Measurements from ENCODE around the gene SDK2. TPM values are rescaled to one million over a fixed set of nuclear protein-coding genes. Genes with fewer than 3 reads are reported as not detected.
A peak's percentile ranks its signal among the peaks of the same experiment; 100 is the strongest.

Gene SDK2
- total RNA-seq, 1 donor: under 0.01 TPM

DNA sequence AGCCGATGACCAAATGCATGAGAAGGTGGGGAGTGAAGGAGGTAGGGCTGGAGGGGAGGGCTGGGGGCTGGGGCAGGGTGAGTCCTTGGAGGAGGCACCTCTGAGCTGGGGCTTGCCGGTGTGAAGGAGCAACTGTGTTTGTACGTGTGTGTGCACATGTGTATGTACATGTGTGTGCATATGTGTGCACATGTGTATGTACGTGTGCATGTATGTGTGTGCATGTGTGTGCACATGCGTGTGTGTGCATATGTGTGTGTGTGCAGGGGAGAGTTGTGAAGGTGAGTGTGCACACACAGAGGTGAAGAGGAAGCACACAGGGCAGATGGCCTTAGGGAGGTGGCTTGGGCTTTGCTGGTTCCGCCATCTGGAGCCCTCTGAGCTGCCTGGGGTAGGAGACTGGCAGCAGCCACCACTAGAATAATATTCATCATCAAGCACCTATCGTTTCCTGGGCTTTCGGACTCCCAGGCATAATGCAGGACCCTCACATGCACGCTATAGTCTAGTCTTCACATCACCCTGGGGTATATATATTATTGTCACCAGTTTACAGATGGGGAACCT is 211.5 kb downstream of the SDK2 start:
- H3K4me3 ChIP-seq (ENCODE audit: low read depth, low read length): no peak overlapping the region
- no peak for DNase-seq (ENCODE audit: low read depth)
- TF ChIP-seq, protein P1, sequence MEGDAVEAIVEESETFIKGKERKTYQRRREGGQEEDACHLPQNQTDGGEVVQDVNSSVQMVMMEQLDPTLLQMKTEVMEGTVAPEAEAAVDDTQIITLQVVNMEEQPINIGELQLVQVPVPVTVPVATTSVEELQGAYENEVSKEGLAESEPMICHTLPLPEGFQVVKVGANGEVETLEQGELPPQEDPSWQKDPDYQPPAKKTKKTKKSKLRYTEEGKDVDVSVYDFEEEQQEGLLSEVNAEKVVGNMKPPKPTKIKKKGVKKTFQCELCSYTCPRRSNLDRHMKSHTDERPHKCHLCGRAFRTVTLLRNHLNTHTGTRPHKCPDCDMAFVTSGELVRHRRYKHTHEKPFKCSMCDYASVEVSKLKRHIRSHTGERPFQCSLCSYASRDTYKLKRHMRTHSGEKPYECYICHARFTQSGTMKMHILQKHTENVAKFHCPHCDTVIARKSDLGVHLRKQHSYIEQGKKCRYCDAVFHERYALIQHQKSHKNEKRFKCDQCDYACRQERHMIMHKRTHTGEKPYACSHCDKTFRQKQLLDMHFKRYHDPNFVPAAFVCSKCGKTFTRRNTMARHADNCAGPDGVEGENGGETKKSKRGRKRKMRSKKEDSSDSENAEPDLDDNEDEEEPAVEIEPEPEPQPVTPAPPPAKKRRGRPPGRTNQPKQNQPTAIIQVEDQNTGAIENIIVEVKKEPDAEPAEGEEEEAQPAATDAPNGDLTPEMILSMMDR (IDR thresholded peaks at IDR 0.05; ENCODE audit: insufficient read depth, low read depth, low read length): no peak

DNA sequence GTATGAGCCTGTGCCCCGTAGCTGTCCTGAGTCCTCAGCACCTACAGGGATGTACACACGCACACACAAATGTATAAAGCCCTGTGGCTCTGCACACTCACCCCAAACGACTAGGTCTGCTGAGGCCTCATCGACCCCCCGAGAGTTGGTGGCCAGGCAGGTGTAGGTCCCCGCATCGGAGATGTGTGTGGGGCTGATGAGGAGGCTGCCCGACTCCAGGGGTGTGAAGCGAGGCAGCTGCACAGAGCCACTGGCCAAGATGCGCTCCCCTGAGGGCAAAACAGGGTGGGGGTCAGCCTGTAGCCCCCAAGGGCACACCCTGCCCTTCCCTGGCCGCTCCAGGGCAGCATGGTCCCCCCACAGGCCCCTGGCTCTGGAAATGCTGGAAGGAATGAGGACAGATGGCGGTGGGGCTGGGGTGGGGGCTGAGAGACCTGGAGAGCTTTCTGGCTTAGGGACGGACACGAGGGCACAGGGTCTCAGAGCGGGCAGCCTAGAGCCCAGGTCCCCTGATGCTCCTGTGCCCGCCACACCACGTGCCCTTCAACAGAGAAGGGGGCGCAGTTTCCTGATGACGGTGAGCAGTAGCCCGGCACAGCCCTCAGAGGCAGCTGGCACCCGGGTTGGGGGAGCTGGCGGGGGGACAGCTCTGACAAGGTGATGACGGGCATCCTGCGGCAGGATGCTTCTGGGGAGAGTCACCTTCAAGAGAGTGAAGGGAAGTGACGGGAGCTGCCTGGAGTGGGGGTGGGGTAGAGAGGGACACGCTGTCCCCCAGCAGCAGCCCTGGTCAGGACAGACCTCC is 212.6 kb downstream of the SDK2 start:
- no peak for DNase-seq (ENCODE audit: low read depth)
- TF ChIP-seq, protein P1 (IDR thresholded peaks at IDR 0.05; ENCODE audit: insufficient read depth, low read depth, low read length): no peak
- H3K4me3 ChIP-seq (ENCODE audit: low read depth, low read length): no peak overlapping the region

DNA sequence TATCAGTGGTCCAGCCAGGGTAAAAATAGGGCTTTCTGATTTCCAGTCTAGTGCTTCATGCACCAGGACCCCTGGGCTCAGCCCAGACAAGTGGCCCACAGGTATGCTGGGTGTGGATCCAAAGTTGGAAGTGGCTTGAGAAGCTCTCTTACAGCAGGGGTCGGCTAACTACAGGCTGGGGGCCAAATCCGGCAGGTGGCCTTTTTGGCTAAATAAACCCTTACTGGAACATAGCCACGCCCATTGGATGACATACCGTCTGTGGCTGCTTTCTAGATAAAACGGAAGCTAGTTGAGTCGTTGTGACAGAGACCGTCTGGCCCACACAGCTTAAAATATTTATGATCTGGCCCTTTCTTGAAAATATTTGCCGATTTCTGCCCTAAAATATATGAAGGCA is 213.4 kb downstream of the SDK2 start:
- peak; percentile 39 for DNase-seq (ENCODE audit: low read depth)
- TF ChIP-seq, protein P1 (IDR thresholded peaks at IDR 0.05; ENCODE audit: insufficient read depth, low read depth, low read length): no peak

DNA sequence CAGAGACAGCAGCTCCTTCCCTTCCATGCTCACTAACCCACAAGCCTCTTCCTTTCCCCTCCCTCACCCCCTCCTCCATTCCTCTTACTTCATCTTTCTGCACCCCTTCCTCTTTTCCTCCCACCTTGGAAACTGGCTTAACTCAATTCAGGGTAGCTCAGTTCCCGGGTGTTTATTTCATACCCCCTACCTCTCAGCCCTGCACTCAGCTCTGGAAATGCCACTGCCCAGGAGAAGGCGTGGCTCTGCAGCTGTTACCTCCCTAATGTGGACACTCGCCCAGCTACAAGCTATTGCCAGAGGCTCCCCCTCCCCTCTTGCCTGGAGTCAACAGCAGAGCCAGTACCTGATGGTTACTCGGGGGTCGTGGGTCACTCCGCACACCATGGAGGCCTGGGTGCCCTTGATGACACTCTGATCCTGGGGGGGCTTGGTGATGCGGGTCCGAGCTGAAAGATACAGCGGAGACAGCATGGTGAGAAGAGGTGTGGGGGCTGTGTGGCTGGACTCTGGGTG is 214.0 kb downstream of the SDK2 start:
- no peak for DNase-seq (ENCODE audit: low read depth)
- TF ChIP-seq, protein P1 (IDR thresholded peaks at IDR 0.05; ENCODE audit: insufficient read depth, low read depth, low read length): no peak
- H3K4me3 ChIP-seq (ENCODE audit: low read depth, low read length): no peak overlapping the region

More for the DNA sequence above, 213.4 kb downstream of the SDK2 start:
- H3K4me3 ChIP-seq (ENCODE audit: low read depth, low read length): no peak overlapping the region

DNA sequence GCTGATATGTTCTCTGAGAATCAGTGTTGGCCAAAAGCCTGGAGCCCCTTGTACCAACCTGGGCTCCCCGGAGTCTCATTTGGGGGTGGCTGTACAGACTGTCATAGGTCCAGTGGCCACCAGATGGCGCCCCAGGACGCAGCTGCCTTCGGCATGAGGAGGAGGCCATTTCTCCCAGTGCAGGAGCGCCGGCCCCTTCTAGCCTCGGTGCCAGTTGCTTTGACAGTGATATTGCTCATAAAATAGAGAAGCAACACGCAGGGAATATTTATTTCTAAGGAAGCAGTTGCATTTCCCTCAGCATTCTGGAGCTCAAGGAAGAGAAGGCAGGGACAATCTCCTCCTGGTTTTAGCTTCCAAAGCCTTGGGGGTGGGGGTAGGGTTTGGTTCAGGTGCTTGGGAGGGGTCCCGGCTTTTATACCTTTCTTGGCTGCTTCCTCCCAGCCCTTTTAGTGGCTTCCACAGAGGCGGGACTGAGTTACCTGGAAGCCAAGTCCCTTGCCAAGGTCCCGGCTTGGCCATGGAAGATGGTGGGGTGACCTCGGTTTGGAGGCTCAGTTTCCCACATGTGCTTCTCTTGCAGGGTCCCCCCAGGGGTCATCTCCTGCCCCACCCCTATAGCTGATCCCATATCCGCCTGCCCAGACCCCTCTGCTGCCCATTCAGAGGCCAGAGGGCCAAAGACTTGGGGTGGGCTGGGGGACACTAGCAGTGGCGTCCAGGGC is 214.6 kb downstream of the SDK2 start:
- H3K4me3 ChIP-seq (ENCODE audit: low read depth, low read length): no peak overlapping the region
- peak; percentile 71 for DNase-seq (ENCODE audit: low read depth)
- TF ChIP-seq, protein P1 (IDR thresholded peaks at IDR 0.05; ENCODE audit: insufficient read depth, low read depth, low read length): peak; percentile 97

DNA sequence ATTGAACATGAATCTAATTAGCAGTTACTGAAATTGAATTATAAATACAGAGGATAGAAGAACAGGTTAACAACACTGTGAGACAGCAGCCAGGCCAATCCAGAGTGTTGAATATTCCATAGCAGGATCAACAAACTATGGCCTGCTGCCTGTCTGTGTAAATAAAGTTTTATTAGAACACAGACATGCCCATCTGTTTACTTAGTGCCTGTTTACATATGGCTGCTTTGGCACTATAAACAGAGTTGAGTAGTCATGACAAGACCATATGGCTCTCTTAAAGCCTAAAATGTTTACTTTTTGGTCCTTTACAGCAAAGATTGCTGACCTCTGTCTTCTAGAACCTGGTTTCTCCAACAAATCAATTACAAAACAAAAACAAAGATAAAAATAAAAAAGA is 217.0 kb downstream of the SDK2 start:
- peak; percentile 25 for DNase-seq (ENCODE audit: low read depth)
- TF ChIP-seq, protein P1 (IDR thresholded peaks at IDR 0.05; ENCODE audit: insufficient read depth, low read depth, low read length): no peak
- H3K4me3 ChIP-seq (ENCODE audit: low read depth, low read length): no peak overlapping the region
